Erythroblast (primary cell): ENCODE data around the gene BET1.

Source experiments
- GATA1 ChIP-seq: IDR thresholded peaks from 2 replicates; pipeline ENCODE4 v1.6.1; 2011; ENCODE audit warnings: low read depth, mild to moderate bottlenecking, control low read depth, low read length, moderate library complexity
- POLR2A ChIP-seq: IDR thresholded peaks from 2 replicates; pipeline ENCODE4 v1.6.1; 2011; ENCODE audit warnings: mild to moderate bottlenecking, low read length

- TF ChIP-seq POLR2A (no peak), GATA1 (no peak)
These were observed 4.4 kb upstream of the BET1 start for GRCh38 chr7:94008537-94008936.
